ENCODE measurements around the gene PRUNE2.

The PRUNE2 gene

DNA sequence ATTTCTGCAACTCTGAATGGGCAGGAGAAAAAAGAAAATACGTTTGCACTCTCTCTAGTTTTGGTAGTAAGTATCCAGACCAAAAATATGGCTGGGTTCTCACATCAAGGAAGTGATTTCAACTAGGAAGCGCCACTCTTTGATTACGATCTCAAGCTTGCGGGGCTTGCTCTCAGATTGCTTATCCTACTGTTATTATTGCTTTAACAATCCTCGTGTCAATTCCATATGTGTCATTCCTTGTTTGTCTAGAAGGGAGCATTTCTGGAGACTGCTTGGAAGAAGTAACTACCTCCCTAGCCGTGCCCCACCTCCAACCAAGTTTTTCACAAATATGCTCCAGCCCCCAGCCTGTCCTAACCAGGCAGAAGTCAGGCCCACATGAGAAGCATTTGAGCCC is 3.5 kb downstream of the PRUNE2 start:
- no peak for DNase-seq (ENCODE audit: extremely low read depth in 1 of 2, low read depth in 1 of 2)

DNA sequence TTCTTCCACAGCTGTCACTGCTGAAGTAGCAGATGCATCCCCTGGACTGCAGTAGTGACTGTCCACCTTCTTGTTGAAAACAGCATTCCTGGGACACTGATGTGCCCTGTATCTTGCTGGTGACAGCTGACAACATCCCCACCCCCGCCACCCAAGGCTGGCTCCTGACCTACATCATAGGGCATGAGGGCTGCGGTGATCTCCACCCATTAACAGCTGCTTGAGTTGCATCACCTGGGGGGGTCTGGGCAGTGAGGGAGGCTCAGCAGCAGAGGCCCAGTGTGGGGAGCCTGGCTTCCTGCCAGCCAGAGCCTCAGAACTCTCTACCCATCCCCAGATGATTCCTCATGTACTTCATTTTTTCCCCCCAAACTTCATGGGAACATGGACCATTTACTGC is 4.1 kb downstream of the PRUNE2 start:
- DNase-seq (ENCODE audit: extremely low read depth in 1 of 2, low read depth in 1 of 2): no peak

DNA sequence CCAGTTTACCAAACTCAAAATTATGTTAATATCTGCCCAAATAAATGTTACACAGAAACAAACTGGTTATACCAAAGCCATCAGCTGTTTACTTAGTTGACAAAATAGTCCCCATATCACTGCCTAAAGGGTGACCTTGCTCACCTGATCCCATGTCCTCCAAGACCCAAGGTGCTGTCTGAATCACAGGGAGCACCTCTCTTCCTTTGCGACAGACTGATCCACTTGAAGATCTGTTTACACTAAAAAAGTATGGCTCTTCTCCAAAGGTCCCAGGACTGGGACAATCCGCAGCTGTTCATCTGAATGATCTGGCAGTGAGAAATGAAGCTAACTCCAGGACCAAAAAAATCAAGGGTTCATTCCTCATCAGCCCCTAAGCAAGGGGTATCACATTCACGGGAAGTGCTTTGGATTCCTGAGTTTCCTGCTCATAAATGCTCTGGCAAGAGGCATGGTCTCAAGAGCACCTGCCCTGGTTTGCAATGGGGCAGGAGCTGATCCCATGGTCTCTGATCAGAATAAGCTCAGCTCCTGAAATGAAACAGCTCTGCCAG is 5.0 kb downstream of the PRUNE2 start:
- DNase-seq (ENCODE audit: extremely low read depth in 1 of 2, low read depth in 1 of 2): no peak

DNA sequence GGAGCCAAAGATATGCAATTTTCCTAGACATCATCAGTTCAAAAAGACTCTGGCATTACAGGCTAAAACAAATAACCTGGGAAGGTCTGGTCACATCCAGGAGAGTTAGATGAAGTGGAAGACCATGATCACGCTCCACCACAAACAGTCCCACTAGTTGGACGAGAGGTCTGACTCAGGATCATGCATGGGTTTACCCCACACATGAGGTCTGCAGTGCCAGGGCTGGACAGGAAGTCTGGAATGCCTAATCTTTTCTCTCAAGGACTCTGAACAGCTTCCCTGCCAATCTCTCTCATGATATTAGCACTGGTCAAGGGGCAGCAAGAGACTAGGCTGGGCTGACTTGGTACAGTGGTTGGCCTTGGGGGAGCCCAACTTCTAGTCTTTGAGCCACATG is 7.1 kb downstream of the PRUNE2 start:
- no peak for DNase-seq (ENCODE audit: extremely low read depth in 1 of 2, low read depth in 1 of 2)

DNA sequence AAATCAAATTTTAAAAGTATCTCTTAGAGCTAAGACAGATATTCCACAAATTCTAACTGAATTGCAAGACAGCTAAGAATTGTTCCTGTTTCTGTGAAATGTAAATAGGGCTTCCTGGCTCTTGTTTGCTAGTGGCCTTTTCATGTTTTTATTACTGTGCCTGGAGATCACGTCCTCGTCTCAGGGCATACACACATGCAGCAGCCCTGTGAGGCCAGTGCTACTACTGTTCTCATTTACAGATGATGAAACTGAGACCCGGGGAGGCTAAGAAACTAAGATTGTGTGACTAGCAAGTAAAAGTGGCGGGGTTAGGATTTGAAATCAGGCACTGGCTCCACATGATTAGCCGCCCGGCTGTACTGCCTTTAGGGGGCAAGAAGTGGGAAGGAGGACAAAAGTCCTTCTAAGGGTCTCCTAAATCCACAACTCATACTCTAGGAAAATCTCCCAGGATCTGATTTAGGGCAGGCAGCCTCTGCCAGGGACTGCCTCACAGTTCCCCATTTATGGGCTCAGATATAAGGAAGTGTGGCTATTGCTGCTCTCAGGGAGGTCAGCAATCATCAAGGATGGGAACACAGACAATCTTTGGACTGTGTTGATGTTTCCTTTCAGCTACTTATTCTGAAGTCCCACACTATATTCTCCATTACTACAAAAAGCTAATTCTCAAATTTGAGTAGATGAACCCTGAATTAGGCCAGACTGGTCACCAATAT is 7.9 kb downstream of the PRUNE2 start:
- DNase-seq (ENCODE audit: extremely low read depth in 1 of 2, low read depth in 1 of 2): no peak

DNA sequence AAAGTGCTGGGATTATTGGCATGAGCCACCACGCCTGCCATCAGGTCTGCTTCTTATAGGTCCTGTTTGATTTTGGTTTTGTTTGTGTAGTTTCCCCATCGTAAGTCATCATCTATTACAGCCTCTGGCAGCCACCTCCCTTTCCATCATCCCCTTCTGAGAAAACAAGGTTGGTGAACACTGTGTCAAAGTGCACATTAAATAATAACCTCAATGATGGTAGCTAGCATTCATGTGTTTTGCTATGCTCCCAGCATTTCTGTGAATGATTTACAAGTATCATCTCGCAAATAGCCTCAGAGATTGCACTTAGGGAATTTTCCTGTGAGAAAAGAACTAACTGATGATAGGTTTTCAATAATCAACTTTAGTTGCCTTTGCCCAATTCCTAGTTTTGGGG is 9.9 kb downstream of the PRUNE2 start:
- no peak for DNase-seq (ENCODE audit: extremely low read depth in 1 of 2, low read depth in 1 of 2)

DNA sequence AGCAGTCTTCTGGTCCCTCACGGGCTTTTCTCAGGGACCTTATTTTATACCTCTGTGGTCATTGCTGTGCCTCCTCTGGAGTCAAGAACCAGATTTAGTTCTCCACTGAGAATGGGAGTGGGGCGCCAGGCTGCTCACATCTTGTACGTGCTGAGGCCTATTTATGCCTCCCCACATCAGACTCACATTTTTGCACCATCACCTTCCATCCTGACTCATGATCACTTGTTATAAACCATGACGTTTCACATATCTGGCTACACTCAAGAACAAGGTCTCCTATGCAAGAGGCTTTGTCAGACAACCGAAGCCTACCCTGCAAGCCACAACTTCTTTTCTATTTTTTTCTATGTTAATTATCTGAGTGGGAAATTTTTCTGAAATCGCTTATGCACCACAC is 10.7 kb downstream of the PRUNE2 start:
- no peak for DNase-seq (ENCODE audit: extremely low read depth in 1 of 2, low read depth in 1 of 2)

DNA sequence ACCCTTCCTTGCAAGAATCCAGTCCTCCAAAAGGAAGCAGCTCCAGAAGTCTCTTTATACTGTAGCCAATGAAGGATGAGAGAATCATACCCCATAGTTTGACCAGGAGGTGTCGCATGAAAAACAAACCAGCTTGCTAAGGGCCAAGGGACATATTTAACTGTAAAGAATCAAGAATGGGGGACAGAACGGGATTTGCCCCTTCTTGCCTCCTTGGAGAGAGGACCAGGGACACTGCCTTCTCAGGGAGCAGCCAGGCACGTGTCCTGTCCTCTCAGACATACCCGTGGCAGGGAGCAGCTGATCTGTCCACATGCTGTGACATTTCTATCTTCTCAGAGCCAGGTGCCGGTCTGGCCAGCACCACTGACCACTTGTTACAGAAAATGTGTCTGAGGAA is 11.7 kb downstream of the PRUNE2 start:
- no peak for DNase-seq (ENCODE audit: extremely low read depth in 1 of 2, low read depth in 1 of 2)

DNA sequence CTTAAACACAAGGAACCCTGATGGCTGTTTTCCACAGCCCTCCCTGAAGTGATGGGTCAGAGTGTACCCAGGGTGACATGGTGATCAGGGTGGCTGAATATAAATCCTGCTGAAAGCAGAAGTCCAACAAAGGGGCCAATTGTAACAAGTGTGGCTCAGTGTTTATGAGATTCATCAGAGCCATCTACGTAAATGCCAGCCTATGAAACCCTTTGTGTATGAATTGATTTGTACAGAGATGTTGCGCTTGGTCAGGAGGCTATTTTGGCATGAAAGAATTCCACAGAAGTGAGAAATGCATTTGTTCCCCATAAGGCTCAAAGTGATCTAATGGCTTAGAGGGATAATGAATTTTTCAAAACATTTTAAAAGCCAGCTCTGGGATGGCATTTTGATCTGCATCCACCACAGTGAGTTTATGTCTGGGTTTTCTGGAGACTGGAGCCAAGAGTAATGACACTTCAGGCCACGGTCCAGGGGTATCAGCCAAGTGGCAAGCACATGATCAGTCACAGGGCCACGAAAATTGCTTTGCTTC is 12.4 kb downstream of the PRUNE2 start:
- DNase-seq (ENCODE audit: extremely low read depth in 1 of 2, low read depth in 1 of 2): no peak

DNA sequence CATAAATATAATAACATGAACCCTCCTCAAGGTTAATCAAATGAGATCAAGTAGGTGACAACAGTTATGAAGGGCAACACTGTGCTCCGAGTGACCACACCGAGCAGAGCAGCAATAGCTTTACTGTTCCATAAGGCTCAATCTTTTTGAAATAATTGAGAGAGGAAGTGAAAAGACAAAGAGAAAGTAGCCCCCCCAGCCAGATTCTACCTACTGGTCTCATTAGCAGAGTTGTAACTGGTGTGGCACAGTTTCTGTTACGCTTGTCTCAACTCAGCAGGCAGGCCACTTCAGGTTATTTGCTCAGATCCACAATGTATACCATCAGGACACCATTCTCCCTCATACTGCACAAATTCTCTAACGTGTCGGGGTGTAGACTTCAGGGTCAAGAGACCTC is 14.0 kb downstream of the PRUNE2 start:
- DNase-seq (ENCODE audit: extremely low read depth in 1 of 2, low read depth in 1 of 2): no peak

DNA sequence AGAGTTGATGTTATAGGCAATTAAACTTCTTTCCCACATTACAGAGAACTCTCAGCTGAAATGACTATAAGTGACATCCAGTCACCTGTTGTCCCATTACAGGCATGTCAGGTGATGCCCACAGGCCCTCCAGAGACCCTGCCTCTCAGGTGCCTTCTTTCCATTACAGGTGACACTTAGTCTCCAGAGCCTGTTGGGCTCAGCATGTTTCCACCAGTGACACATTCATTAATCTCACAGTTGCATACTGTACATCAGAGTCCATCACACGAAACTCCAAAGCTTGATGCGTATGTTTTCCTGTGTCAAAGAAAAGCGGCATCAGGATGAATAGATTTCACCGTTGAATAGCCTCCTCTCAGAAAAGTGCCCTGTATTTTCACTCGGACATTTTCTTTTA is 14.6 kb downstream of the PRUNE2 start:
- no peak for DNase-seq (ENCODE audit: extremely low read depth in 1 of 2, low read depth in 1 of 2)

DNA sequence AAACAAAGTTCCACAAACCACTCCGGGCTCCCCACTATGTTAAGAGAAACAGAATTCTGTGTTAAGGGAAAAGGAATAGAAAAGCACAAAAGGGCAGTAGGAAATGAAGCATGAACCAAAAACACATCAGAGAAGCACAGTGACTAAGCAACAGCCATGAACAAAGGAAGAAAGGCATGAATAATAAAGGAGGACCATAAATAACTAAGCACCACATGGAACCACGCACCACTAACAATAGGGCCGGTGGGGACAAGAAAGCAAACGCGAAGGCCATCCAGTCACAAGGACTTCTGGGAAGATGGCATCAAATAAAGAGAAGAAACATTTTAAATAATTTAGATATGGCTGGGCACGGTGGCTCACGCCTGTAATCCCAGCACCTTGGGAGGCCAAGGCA is 18.0 kb downstream of the PRUNE2 start:
- no peak for DNase-seq (ENCODE audit: extremely low read depth in 1 of 2, low read depth in 1 of 2)

DNA sequence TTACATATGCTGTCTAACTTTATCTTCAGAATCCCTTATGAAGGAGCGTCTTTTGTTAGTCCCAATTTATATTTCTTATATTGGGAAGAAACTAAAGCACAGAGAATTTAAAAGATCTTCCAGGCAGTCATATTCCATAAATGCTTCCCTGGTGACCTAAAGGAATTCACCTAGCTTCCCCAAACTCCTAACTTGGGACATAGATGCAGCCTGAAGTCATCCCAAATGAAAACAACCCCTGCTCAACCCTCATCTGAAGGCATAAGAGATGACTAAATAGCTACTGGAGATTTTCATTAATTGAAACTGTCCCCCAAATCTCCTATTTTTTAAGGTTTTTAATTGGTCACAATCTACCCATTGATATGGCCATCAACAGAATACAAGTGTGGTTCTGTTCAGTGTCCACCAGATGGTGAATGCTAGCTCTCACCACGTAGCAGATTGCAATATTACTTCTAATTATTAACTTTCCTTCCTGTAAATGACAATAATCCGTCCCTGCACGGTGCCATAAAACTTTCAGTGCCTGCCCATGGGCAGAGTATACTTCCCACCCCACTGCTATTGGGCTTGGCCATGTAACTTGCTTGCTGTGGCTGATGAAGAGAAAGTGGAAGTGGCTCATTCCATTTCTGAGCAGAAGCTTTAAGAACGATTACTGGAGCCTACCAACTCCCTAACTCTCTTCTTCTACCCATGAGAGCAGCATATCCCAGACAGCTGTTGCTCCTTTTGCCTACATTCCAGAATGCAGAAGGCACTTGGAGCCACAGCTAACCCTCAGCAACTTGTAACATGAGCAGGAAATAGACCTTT is 18.7 kb downstream of the PRUNE2 start:
- no peak for DNase-seq (ENCODE audit: extremely low read depth in 1 of 2, low read depth in 1 of 2)

DNA sequence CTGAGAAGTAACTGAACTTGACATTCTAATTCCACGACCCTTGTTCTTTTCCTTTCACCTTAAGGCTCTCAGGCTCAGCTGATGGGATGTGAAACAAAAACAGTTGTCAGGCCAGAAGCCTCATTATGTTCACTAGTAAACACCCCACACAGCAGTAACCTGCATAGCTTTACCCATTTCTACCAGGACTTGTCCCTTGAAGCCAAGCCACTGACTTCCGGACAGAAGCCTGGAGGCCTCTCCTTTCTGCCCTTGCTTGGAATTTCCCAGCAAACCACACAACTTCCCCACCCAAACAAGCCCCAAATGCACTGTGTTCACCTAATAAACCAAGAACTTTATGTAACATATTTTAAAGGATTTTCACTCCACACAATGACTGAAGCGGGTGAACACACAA is 19.6 kb downstream of the PRUNE2 start:
- no peak for DNase-seq (ENCODE audit: extremely low read depth in 1 of 2, low read depth in 1 of 2)

DNA sequence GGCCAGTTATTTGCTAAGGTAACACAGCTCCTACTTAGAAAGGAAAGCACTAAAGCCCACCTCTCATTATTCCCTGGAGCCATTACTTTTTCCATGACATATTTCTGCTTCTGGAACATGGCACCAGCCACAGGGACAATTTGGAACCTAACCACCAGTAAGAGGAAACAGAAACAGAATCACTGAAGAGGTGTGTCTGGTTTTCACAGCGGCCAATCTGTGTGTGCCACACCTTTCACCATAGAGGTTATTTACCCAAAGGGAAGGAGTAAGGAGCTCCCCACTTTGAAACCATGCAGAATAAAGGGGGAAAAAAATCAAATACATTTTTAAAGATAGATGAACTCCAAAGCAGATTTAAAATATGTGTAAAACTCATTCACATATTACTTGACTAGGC is 21.1 kb downstream of the PRUNE2 start:
- DNase-seq (ENCODE audit: extremely low read depth in 1 of 2, low read depth in 1 of 2): no peak

DNA sequence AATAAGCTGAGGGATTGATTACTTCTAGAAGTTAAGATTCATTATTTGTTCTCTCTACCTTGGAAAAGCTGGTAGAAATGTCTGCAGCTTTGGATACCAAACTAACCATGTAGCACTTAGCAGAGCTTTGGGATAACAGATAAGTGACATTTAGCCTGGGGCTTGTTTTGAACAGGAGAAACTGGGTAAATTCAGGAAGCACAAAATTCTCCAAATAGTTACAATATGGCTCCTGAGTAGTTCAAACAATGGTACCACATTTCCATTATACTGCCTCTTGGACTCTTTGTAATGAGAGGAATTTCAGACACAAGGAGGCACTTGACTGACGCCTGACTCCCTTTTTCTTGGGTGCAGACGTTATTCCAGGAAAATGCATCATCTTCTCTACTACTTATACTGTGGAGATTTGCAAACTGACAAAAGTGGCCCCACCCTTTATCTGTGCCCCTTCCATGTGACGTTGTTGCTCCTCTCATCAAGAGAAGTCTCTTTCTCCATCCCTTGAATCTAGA is 22.5 kb downstream of the PRUNE2 start:
- DNase-seq (ENCODE audit: extremely low read depth in 1 of 2, low read depth in 1 of 2): no peak

DNA sequence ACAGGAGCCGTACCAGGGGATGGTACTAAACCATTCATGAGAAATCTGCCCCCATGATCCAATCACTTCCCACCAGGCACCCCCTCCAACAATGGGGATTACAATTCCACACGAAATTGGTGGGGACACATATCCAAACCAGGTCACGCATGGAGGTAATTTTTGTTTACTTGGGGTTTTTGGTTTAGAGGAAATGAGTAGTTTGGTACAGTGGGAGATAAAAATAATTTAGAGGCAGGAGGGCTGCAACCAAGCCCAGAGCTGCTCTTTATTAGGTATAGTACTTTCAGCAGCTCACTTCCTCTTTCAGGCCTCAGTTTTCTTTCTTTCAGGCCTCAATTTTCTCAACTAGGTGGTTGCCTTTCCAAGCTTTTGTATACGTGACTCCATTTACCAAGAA is 23.2 kb downstream of the PRUNE2 start:
- DNase-seq (ENCODE audit: extremely low read depth in 1 of 2, low read depth in 1 of 2): no peak

DNA sequence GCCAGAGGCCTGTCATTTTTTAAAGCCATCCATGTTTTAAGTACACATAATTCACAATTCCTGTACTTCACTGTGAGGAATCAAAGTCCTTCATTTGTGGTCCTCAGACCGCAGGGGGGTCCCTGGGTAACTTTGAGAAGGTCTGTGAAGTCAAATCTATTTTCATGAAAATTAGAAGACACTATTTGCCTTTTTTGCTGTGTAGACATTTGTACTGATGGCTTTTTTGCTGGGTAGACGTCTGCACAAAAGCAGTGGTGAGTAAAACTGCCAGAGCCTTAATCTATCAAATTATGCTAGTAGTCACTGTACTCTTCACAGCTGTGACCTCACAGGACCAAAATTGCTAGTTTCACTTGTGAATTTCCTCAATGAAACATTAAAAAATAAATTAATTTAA is 25.7 kb downstream of the PRUNE2 start:
- no peak for DNase-seq (ENCODE audit: extremely low read depth in 1 of 2, low read depth in 1 of 2)

DNA sequence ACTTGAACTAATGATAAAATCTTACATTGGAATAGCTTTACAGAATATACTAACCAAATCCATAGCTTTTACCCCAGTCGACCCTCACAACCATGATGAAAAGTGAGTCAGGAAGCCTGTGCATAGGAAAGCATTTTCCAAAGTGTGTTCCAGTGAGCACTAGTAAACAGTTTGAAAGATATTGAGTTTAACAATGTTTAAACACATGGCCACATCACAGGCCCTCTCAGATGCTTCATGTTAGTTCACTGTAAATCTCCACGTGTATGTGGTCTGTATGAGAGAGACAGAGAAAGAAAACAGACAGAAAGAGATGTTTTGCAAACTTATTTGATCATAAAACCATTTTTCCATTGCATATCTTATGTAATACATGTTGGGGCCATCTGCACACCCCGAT is 27.0 kb downstream of the PRUNE2 start:
- DNase-seq (ENCODE audit: extremely low read depth in 1 of 2, low read depth in 1 of 2): no peak

DNA sequence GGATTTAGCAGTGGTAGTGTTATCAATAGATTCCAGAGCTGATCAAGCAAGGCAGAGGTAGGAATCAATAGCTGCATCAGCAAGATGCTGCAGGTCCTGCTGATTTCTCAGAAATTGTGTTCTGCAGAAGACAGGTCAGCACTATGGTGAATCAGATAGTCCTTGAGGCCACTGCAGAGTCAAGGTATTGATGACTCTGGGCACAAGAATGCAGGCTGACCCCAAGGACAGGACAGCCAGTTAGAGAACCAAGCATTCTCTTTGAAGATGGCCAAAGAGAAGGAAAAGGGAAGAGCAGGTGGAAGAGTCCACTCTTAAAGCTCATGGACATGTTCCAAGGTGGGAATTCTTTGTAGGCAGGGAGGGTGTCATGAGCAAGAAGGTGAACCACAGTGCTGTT is 28.0 kb downstream of the PRUNE2 start:
- DNase-seq (ENCODE audit: extremely low read depth in 1 of 2, low read depth in 1 of 2): no peak

DNA sequence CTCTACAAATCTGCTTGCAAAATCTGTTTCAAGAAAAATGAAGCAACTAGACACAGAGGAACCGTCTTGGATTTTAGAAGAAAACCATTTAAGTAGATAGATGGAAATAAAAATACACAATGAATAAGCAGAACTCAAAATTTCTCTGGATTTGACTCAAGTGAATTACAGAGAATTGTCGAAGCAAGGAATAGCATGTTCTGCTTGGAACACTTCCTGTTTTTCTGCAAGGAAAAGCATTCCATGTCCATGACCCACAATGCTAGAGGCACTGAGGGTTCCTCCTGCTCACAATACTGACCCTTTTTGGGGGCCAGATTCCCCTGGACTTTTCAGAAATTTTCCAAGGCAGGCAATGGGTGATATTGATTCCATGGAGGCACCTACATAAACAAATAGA is 29.8 kb downstream of the PRUNE2 start:
- no peak for DNase-seq (ENCODE audit: extremely low read depth in 1 of 2, low read depth in 1 of 2)

DNA sequence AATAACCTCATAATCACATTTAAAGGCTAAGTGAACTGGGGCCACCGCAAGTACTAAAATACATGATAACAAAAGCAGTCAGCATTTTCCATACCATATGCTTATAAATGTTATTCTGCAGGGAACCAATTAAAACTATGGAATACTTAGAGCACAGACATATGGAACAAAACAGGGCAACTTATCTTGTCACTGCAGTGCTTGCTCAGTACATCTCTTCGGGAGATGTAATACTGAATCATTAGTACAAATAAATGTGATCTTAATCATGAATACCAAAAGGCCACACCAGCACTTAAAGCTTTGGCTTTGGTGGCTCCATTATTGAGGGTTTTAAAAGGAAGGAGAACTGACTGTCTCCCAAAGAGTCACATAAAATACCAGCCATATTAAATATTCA is 32.1 kb downstream of the PRUNE2 start:
- no peak for DNase-seq (ENCODE audit: extremely low read depth in 1 of 2, low read depth in 1 of 2)
